ENCODE data around the gene ARMCX5.
A peak's percentile ranks its signal among the peaks of the same experiment; 100 is the strongest.

Gene ARMCX5

GRCh38 chrX:102599084-102599950 is at the start of gene ARMCX5:
Gene ARMCX5, plus strand, starts transcription at chrX:102599515. Its CDS starts 2,627 bp downstream, at chrX:102602142.
- peaks cover 0 to 12% (median 2%) of the 10 kb centered on the region in 5 donors for H3K27me3 ChIP-seq (ENCODE audit: control insufficient read depth in 5 of 5, insufficient read depth in 4 of 5, low read length in 5 of 5)
- H3K9ac ChIP-seq (ENCODE audit: low read length in 5 of 5), result peak within 1 kb of the TSS; percentile 57 to 91 (median 76)
- H3K36me3 ChIP-seq (ENCODE audit: control insufficient read depth in 5 of 5, insufficient read depth in 5 of 5, low read length in 5 of 5), result peaks cover 0 to 6% (median 5%) of the 10 kb centered on the region in 5 donors
- H3K27ac ChIP-seq (ENCODE audit: low read depth, low read length), result peak within 1 kb of the TSS; percentile 76
- peaks cover 0 to 14% (median 12%) of the 10 kb centered on the region in 5 donors for H3K4me1 ChIP-seq (ENCODE audit: control insufficient read depth in 5 of 5, insufficient read depth in 5 of 5, low read length in 5 of 5)
- H3K4me3 ChIP-seq (ENCODE audit: low read depth in 1 of 5, low read length in 5 of 5), result peak within 1 kb of the TSS; percentile 67 to 94 (median 82)
- H3K9me3 ChIP-seq (ENCODE audit: control insufficient read depth in 5 of 5, low read length in 5 of 5), result no peaks in the 10 kb centered on the region

GRCh38 chrX:102558607-102559006 is 40.7 kb upstream of the ARMCX5 start:
- no peak overlapping the region for H3K9ac ChIP-seq (ENCODE audit: low read length in 5 of 5)
- H3K4me1 ChIP-seq (ENCODE audit: control insufficient read depth in 5 of 5, insufficient read depth in 5 of 5, low read length in 5 of 5), result no peaks in the 10 kb centered on the region
- H3K27me3 ChIP-seq (ENCODE audit: control insufficient read depth in 5 of 5, insufficient read depth in 4 of 5, low read length in 5 of 5), result peaks cover 0 to 5% (median 0%) of the 10 kb centered on the region in 5 donors
- no peak overlapping the region for H3K4me3 ChIP-seq (ENCODE audit: low read depth in 1 of 5, low read length in 5 of 5)
- H3K36me3 ChIP-seq (ENCODE audit: control insufficient read depth in 5 of 5, insufficient read depth in 5 of 5, low read length in 5 of 5), result no peaks in the 10 kb centered on the region
- H3K27ac ChIP-seq (ENCODE audit: low read depth, low read length), result no peak overlapping the region
- H3K9me3 ChIP-seq (ENCODE audit: control insufficient read depth in 5 of 5, low read length in 5 of 5), result no peaks in the 10 kb centered on the region

- Histone ChIP-seq H3K9me3 (ENCODE audit: control insufficient read depth in 5 of 5, low read length in 5 of 5) (no peaks in the 10 kb centered on the region), H3K27me3 (ENCODE audit: control insufficient read depth in 5 of 5, insufficient read depth in 4 of 5, low read length in 5 of 5) (peaks cover 0 to 5% (median 0%) of the 10 kb centered on the region in 5 donors), H3K36me3 (ENCODE audit: control insufficient read depth in 5 of 5, insufficient read depth in 5 of 5, low read length in 5 of 5) (no peaks in the 10 kb centered on the region), H3K4me3 (ENCODE audit: low read depth in 1 of 5, low read length in 5 of 5) (no peak overlapping the region), H3K9ac (ENCODE audit: low read length in 5 of 5) (no peak overlapping the region), H3K27ac (ENCODE audit: low read depth, low read length) (no peak overlapping the region), H3K4me1 (ENCODE audit: control insufficient read depth in 5 of 5, insufficient read depth in 5 of 5, low read length in 5 of 5) (no peaks in the 10 kb centered on the region)
Measured at GRCh38 chrX:102560423-102561068, 38.8 kb upstream of the ARMCX5 start.

- Histone ChIP-seq H3K27me3 (ENCODE audit: control insufficient read depth in 5 of 5, insufficient read depth in 4 of 5, low read length in 5 of 5) (no peaks in the 10 kb centered on the region), H3K4me1 (ENCODE audit: control insufficient read depth in 5 of 5, insufficient read depth in 5 of 5, low read length in 5 of 5) (no peaks in the 10 kb centered on the region), H3K9ac (ENCODE audit: low read length in 5 of 5) (no peak overlapping the region), H3K9me3 (ENCODE audit: control insufficient read depth in 5 of 5, low read length in 5 of 5) (no peaks in the 10 kb centered on the region), H3K4me3 (ENCODE audit: low read depth in 1 of 5, low read length in 5 of 5) (no peak overlapping the region), H3K36me3 (ENCODE audit: control insufficient read depth in 5 of 5, insufficient read depth in 5 of 5, low read length in 5 of 5) (no peaks in the 10 kb centered on the region), H3K27ac (ENCODE audit: low read depth, low read length) (no peak overlapping the region)
Measured at GRCh38 chrX:102580891-102581290, 18.4 kb upstream of the ARMCX5 start.

- no peak overlapping the region for H3K4me3 ChIP-seq (ENCODE audit: low read depth in 1 of 5, low read length in 5 of 5)
- no peak overlapping the region for H3K27ac ChIP-seq (ENCODE audit: low read depth, low read length)
- H3K4me1 ChIP-seq (ENCODE audit: control insufficient read depth in 5 of 5, insufficient read depth in 5 of 5, low read length in 5 of 5), result peaks cover 0 to under 1% (median 0%) of the 10 kb centered on the region in 5 donors
- peaks cover 0 to 17% (median 3%) of the 10 kb centered on the region in 5 donors for H3K27me3 ChIP-seq (ENCODE audit: control insufficient read depth in 5 of 5, insufficient read depth in 4 of 5, low read length in 5 of 5)
- no peaks in the 10 kb centered on the region for H3K36me3 ChIP-seq (ENCODE audit: control insufficient read depth in 5 of 5, insufficient read depth in 5 of 5, low read length in 5 of 5)
- no peak overlapping the region for H3K9ac ChIP-seq (ENCODE audit: low read length in 5 of 5)
- H3K9me3 ChIP-seq (ENCODE audit: control insufficient read depth in 5 of 5, low read length in 5 of 5), result no peaks in the 10 kb centered on the region
Measured at GRCh38 chrX:102593367-102593766, 5.9 kb upstream of the ARMCX5 start.

GRCh38 chrX:102599951-102600579 is 750 bp downstream of the ARMCX5 start:
- H3K4me1 ChIP-seq (ENCODE audit: control insufficient read depth in 5 of 5, insufficient read depth in 5 of 5, low read length in 5 of 5), result peaks cover 0 to 14% (median 12%) of the 10 kb centered on the region in 5 donors
- H3K9ac ChIP-seq (ENCODE audit: low read length in 5 of 5), result peak overlapping the region; percentile 43 to 91 (median 76)
- peak overlapping the region; percentile 76 for H3K27ac ChIP-seq (ENCODE audit: low read depth, low read length)
- H3K9me3 ChIP-seq (ENCODE audit: control insufficient read depth in 5 of 5, low read length in 5 of 5), result no peaks in the 10 kb centered on the region
- H3K36me3 ChIP-seq (ENCODE audit: control insufficient read depth in 5 of 5, insufficient read depth in 5 of 5, low read length in 5 of 5), result peaks cover 0 to 6% (median 5%) of the 10 kb centered on the region in 5 donors
- peak overlapping the region; percentile 67 to 94 (median 82) for H3K4me3 ChIP-seq (ENCODE audit: low read depth in 1 of 5, low read length in 5 of 5)
- H3K27me3 ChIP-seq (ENCODE audit: control insufficient read depth in 5 of 5, insufficient read depth in 4 of 5, low read length in 5 of 5), result peaks cover 0 to 9% (median 2%) of the 10 kb centered on the region in 5 donors

GRCh38 chrX:102604327-102604726 is 5.0 kb downstream of the ARMCX5 start:
- peaks cover 0 to 6% (median 5%) of the 10 kb centered on the region in 5 donors for H3K36me3 ChIP-seq (ENCODE audit: control insufficient read depth in 5 of 5, insufficient read depth in 5 of 5, low read length in 5 of 5)
- H3K9me3 ChIP-seq (ENCODE audit: control insufficient read depth in 5 of 5, low read length in 5 of 5), result no peaks in the 10 kb centered on the region
- H3K4me3 ChIP-seq (ENCODE audit: low read depth in 1 of 5, low read length in 5 of 5), result no peak overlapping the region
- H3K27me3 ChIP-seq (ENCODE audit: control insufficient read depth in 5 of 5, insufficient read depth in 4 of 5, low read length in 5 of 5), result peaks cover 0 to 3% (median 0%) of the 10 kb centered on the region in 5 donors
- peaks cover 0 to 11% (median 7%) of the 10 kb centered on the region in 5 donors for H3K4me1 ChIP-seq (ENCODE audit: control insufficient read depth in 5 of 5, insufficient read depth in 5 of 5, low read length in 5 of 5)
- H3K9ac ChIP-seq (ENCODE audit: low read length in 5 of 5), result no peak overlapping the region
- H3K27ac ChIP-seq (ENCODE audit: low read depth, low read length), result no peak overlapping the region

- H3K4me3 ChIP-seq (ENCODE audit: low read depth in 1 of 5, low read length in 5 of 5), result no peak overlapping the region
- peaks cover 0 to 8% (median 6%) of the 10 kb centered on the region in 5 donors for H3K36me3 ChIP-seq (ENCODE audit: control insufficient read depth in 5 of 5, insufficient read depth in 5 of 5, low read length in 5 of 5)
- no peaks in the 10 kb centered on the region for H3K27me3 ChIP-seq (ENCODE audit: control insufficient read depth in 5 of 5, insufficient read depth in 4 of 5, low read length in 5 of 5)
- H3K9ac ChIP-seq (ENCODE audit: low read length in 5 of 5), result no peak overlapping the region
- H3K4me1 ChIP-seq (ENCODE audit: control insufficient read depth in 5 of 5, insufficient read depth in 5 of 5, low read length in 5 of 5), result no peaks in the 10 kb centered on the region
- no peak overlapping the region for H3K27ac ChIP-seq (ENCODE audit: low read depth, low read length)
- no peaks in the 10 kb centered on the region for H3K9me3 ChIP-seq (ENCODE audit: control insufficient read depth in 5 of 5, low read length in 5 of 5)
Measured at GRCh38 chrX:102606115-102606514, 6.8 kb downstream of the ARMCX5 start.

- Histone ChIP-seq H3K4me3 (ENCODE audit: low read depth in 1 of 5, low read length in 5 of 5) (no peak overlapping the region), H3K4me1 (ENCODE audit: control insufficient read depth in 5 of 5, insufficient read depth in 5 of 5, low read length in 5 of 5) (no peaks in the 10 kb centered on the region), H3K27ac (ENCODE audit: low read depth, low read length) (no peak overlapping the region), H3K27me3 (ENCODE audit: control insufficient read depth in 5 of 5, insufficient read depth in 4 of 5, low read length in 5 of 5) (no peaks in the 10 kb centered on the region), H3K36me3 (ENCODE audit: control insufficient read depth in 5 of 5, insufficient read depth in 5 of 5, low read length in 5 of 5) (peaks cover 0 to 4% (median 0%) of the 10 kb centered on the region in 5 donors), H3K9me3 (ENCODE audit: control insufficient read depth in 5 of 5, low read length in 5 of 5) (no peaks in the 10 kb centered on the region), H3K9ac (ENCODE audit: low read length in 5 of 5) (no peak overlapping the region)
Measured at GRCh38 chrX:102610905-102611304, 11.6 kb downstream of the ARMCX5 start.
